ENCODE data around the gene DYRK1A.

The DYRK1A gene

GRCh38 chr21:37546949-37547614, 180.5 kb downstream of the DYRK1A start (continued):
- TF ChIP-seq TSHZ1 (tag by site-specific recombination; IDR thresholded peaks at IDR 0.05; ENCODE audit: borderline replicate concordance) (0 out of 2 replicates have a peak, but pooled peaks have one; percentile 45), ZNF138 (tag by site-specific recombination; IDR thresholded peaks at IDR 0.05; ENCODE audit: borderline replicate concordance) (no peak), EGR2 (tag by site-specific recombination; IDR thresholded peaks at IDR 0.05; ENCODE audit: low read depth) (0 out of 2 replicates have a peak, but pooled peaks have one; percentile 7), ZNF596 (tag by site-specific recombination; IDR thresholded peaks at IDR 0.05) (no peak), ZBTB49 (tag by site-specific recombination; IDR thresholded peaks at IDR 0.05; ENCODE audit: low read depth) (no peak), HOXD13 (CRISPR knock-in tag; IDR thresholded peaks at IDR 0.05; ENCODE audit: borderline replicate concordance) (peak; percentile 95), ZNF488 (tag by site-specific recombination; IDR thresholded peaks at IDR 0.05) (peak; percentile 67; the same call in 1 of the 2 replicates), MZF1 (tag by site-specific recombination; IDR thresholded peaks at IDR 0.05; ENCODE audit: borderline replicate concordance) (no peak; the same call in 1 of the 2 replicates), ZNF837 (tag by site-specific recombination; IDR thresholded peaks at IDR 0.05) (no peak), ZEB2 (tag by site-specific recombination; IDR thresholded peaks at IDR 0.05) (peak; percentile 90), ZNF621 (tag by site-specific recombination; IDR thresholded peaks at IDR 0.05) (no peak), ZNF341 (tag by site-specific recombination; IDR thresholded peaks at IDR 0.05; ENCODE audit: low read depth) (peak; percentile 8; the same call in 1 of the 2 replicates), ZNF449 (tag by site-specific recombination; IDR thresholded peaks at IDR 0.05) (no peak), ZNF561 (tag by site-specific recombination; IDR thresholded peaks at IDR 0.05; ENCODE audit: borderline replicate concordance) (peak; percentile 88), ZNF133 (tag by site-specific recombination; IDR thresholded peaks at IDR 0.05) (no peak), ZNF23 (tag by site-specific recombination; IDR thresholded peaks at IDR 0.05; ENCODE audit: borderline replicate concordance) (no peak), ZNF2 (tag by site-specific recombination; IDR thresholded peaks at IDR 0.05) (no peak), ZNF274 (IDR thresholded peaks at IDR 0.05; ENCODE audit: low read length) (no peak), ZNF274 (tag by site-specific recombination; IDR thresholded peaks at IDR 0.05; ENCODE audit: borderline replicate concordance) (no peak), ZNF211 (tag by site-specific recombination; IDR thresholded peaks at IDR 0.05; ENCODE audit: low read depth) (no peak), ZNF510 (tag by site-specific recombination; IDR thresholded peaks at IDR 0.05; ENCODE audit: insufficient replicate concordance) (no peak), SALL2 (tag by site-specific recombination; IDR thresholded peaks at IDR 0.05; ENCODE audit: borderline replicate concordance) (no peak), ZNF76 (tag by site-specific recombination; IDR thresholded peaks at IDR 0.05; ENCODE audit: borderline replicate concordance, low read depth) (no peak; the same call in 1 of the 2 replicates), ZNF701 (tag by site-specific recombination; IDR thresholded peaks at IDR 0.05) (no peak)
- TF ChIP-seq, protein P1, sequence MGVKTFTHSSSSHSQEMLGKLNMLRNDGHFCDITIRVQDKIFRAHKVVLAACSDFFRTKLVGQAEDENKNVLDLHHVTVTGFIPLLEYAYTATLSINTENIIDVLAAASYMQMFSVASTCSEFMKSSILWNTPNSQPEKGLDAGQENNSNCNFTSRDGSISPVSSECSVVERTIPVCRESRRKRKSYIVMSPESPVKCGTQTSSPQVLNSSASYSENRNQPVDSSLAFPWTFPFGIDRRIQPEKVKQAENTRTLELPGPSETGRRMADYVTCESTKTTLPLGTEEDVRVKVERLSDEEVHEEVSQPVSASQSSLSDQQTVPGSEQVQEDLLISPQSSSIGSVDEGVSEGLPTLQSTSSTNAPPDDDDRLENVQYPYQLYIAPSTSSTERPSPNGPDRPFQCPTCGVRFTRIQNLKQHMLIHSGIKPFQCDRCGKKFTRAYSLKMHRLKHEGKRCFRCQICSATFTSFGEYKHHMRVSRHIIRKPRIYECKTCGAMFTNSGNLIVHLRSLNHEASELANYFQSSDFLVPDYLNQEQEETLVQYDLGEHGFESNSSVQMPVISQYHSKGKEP (tag by site-specific recombination; IDR thresholded peaks at IDR 0.05), result peak; percentile 42; the same call in 1 of the 2 replicates
- TF ChIP-seq, protein P2, sequence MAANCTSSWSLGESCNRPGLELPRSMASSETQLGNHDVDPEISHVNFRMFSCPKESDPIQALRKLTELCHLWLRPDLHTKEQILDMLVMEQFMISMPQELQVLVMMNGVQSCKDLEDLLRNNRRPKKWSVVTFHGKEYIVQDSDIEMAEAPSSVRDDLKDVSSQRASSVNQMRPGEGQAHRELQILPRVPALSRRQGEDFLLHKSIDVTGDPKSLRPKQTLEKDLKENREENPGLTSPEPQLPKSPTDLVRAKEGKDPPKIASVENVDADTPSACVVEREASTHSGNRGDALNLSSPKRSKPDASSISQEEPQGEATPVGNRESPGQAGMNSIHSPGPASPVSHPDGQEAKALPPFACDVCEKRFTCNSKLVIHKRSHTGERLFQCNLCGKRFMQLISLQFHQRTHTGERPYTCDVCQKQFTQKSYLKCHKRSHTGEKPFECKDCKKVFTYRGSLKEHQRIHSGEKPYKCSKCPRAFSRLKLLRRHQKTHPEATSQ (tag by site-specific recombination; IDR thresholded peaks at IDR 0.05), result peak; percentile 66; the same call in 1 of the 2 replicates

All from HEK293 (cell line).